HCT116 (cell line): ENCODE data around the gene MED6.

Experiments
- ATF3 ChIP-seq: IDR thresholded peaks from 2 replicates; pipeline ENCODE4 v1.6.1; 2012
- CTCF ChIP-seq, 3 experiments: fragments of 200-600 bp in 1 of 3; sonication (generic) in 1 of 3; IDR thresholded peaks in 2 of 3; conservative IDR thresholded peaks in 1 of 3; 2 replicates each; pipeline ENCODE4 v1.5.1; 2012 to 2017; ENCODE audit warnings: low read depth in 2 of 3, low read length in 2 of 3, antibody characterized with exemption in 1 of 3, borderline replicate concordance in 1 of 3, control low read depth in 1 of 3, mild to moderate bottlenecking in 1 of 3, mixed read lengths in 1 of 3, mixed run types in 1 of 3, moderate library complexity in 1 of 3; ENCODE audit not compliant: insufficient read depth in 1 of 3
- ELF1 ChIP-seq: IDR thresholded peaks from 2 replicates; pipeline ENCODE4 v1.6.1; 2012; ENCODE audit warnings: low read depth, borderline replicate concordance
- EZH2 ChIP-seq: fragments of 200-600 bp; sonication (generic); IDR thresholded peaks from 2 replicates; pipeline ENCODE4 v1.6.1; 2017; ENCODE audit warnings: antibody characterized with exemption, mixed run types
- EZH2phosphoT487 ChIP-seq: fragments of 200-600 bp; IDR thresholded peaks from 2 replicates; pipeline ENCODE4 v1.6.1; 2018; ENCODE audit warnings: antibody characterized with exemption, borderline replicate concordance
- FOSL1 ChIP-seq: IDR thresholded peaks from 2 replicates; pipeline ENCODE4 v1.6.1; 2012; ENCODE audit warnings: low read depth
- JUND ChIP-seq: IDR thresholded peaks from 2 replicates; pipeline ENCODE4 v1.6.1; 2012
- POLR2A ChIP-seq: IDR thresholded peaks from 2 replicates; pipeline ENCODE4 v1.7.0; 2011; ENCODE audit warnings: borderline replicate concordance; ENCODE audit not compliant: insufficient read depth, insufficient read length; ENCODE audit errors: extremely low read depth
- POLR2AphosphoS5 ChIP-seq: IDR thresholded peaks from 2 replicates; pipeline ENCODE4 v1.6.1; 2011; ENCODE audit warnings: mild to moderate bottlenecking, low read depth, low read length, moderate library complexity
- RAD21 ChIP-seq: IDR thresholded peaks from 2 replicates; pipeline ENCODE4 v1.6.1; 2012; ENCODE audit warnings: low read depth, mild to moderate bottlenecking
- SP1 ChIP-seq: IDR thresholded peaks from 2 replicates; pipeline ENCODE4 v1.6.1; 2012; ENCODE audit warnings: low read depth
- YY1 ChIP-seq: IDR thresholded peaks from 2 replicates; pipeline ENCODE4 v1.6.1; 2011; ENCODE audit warnings: low read length, low read depth, moderate library complexity, mild to moderate bottlenecking; ENCODE audit not compliant: insufficient replicate concordance; ENCODE audit errors: extremely low read depth
- ZNF274 ChIP-seq: fragments of 200-500 bp; sonication (Bioruptor generic); IDR thresholded peaks from 2 replicates; pipeline ENCODE4 v1.6.1; 2014; ENCODE audit warnings: mild to moderate bottlenecking, low read depth, low read length, inconsistent platforms
- TF ChIP-seq, protein P1 (sequence below): IDR thresholded peaks from 2 replicates; pipeline ENCODE4 v1.6.1; 2012; ENCODE audit warnings: low read depth

- TF ChIP-seq CTCF (IDR thresholded peaks at IDR 0.05 in 2 of 3, conservative IDR thresholded peaks at IDR 0.05 in 1 of 3; ENCODE audit: borderline replicate concordance in 1 of 3, insufficient read depth in 1 of 3, low read depth in 2 of 3, low read length in 2 of 3) (no peak), POLR2A (no peak), ATF3 (no peak), EZH2phosphoT487 (no peak), POLR2AphosphoS5 (no peak), ELF1 (no peak), RAD21 (no peak), SP1 (no peak), ZNF274 (no peak), FOSL1 (no peak), YY1 (no peak), EZH2 (no peak), JUND (no peak)
- TF ChIP-seq, protein P1, sequence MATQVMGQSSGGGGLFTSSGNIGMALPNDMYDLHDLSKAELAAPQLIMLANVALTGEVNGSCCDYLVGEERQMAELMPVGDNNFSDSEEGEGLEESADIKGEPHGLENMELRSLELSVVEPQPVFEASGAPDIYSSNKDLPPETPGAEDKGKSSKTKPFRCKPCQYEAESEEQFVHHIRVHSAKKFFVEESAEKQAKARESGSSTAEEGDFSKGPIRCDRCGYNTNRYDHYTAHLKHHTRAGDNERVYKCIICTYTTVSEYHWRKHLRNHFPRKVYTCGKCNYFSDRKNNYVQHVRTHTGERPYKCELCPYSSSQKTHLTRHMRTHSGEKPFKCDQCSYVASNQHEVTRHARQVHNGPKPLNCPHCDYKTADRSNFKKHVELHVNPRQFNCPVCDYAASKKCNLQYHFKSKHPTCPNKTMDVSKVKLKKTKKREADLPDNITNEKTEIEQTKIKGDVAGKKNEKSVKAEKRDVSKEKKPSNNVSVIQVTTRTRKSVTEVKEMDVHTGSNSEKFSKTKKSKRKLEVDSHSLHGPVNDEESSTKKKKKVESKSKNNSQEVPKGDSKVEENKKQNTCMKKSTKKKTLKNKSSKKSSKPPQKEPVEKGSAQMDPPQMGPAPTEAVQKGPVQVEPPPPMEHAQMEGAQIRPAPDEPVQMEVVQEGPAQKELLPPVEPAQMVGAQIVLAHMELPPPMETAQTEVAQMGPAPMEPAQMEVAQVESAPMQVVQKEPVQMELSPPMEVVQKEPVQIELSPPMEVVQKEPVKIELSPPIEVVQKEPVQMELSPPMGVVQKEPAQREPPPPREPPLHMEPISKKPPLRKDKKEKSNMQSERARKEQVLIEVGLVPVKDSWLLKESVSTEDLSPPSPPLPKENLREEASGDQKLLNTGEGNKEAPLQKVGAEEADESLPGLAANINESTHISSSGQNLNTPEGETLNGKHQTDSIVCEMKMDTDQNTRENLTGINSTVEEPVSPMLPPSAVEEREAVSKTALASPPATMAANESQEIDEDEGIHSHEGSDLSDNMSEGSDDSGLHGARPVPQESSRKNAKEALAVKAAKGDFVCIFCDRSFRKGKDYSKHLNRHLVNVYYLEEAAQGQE = no peak
Observed at GRCh38 chr14:70563417-70563816, 37.0 kb downstream of the MED6 start.
